K562 (cell line): ENCODE measurements around the gene PAM. TPM values are rescaled to one million over a fixed set of nuclear protein-coding genes. Genes with fewer than 3 reads are reported as not detected.

Experiments
- ATF1 ChIP-seq, 2 experiments: fragments of 450-650 bp in 1 of 2; IDR thresholded peaks; 2 replicates each; pipeline ENCODE4 v1.6.1; 2016; ENCODE audit warnings: missing compliant biosample characterization in 1 of 2, missing genetic modification characterization in 1 of 2
- CBX5 ChIP-seq: IDR thresholded peaks from 2 replicates; pipeline ENCODE4 v1.6.1; 2014; ENCODE audit warnings: low read depth, borderline replicate concordance
- CHD1 ChIP-seq: fragments of 200-600 bp; sonication (generic); IDR thresholded peaks from one replicate; pipeline ENCODE4 v1.6.1; 2012; ENCODE audit warnings: mild to moderate bottlenecking, moderate library complexity, low read length, inconsistent platforms
- FOXK2 ChIP-seq, 2 experiments: fragments of 450-650 bp; IDR thresholded peaks in 1 of 2; conservative IDR thresholded peaks in 1 of 2; 2 replicates each; pipeline ENCODE4 v1.6.1; 2016; ENCODE audit warnings: low read depth in 2 of 2, mild to moderate bottlenecking in 1 of 2
- LCOR ChIP-seq: sonication (generic); formaldehyde crosslinking; IDR thresholded peaks from 2 replicates; pipeline ENCODE4 v1.8.0; 2022; ENCODE audit warnings: mild to moderate bottlenecking, missing genetic modification reagents
- PPARD ChIP-seq: fragments of 250-450 bp; sonication (Bioruptor Pico); IDR thresholded peaks from 2 replicates; pipeline ENCODE4 v1.8.0; 2022; ENCODE audit warnings: inconsistent platforms, mild to moderate bottlenecking, moderate library complexity
- RBM39 ChIP-seq: fragments of 200-400 bp; formaldehyde crosslinking; optimal IDR thresholded peaks from 2 replicates; pipeline ENCODE3; 2018; ENCODE audit warnings: low read depth, low read length
- SNIP1 ChIP-seq: fragments of 450-650 bp; IDR thresholded peaks from 2 replicates; pipeline ENCODE4 v1.7.1; 2017; ENCODE audit warnings: low read depth, mild to moderate bottlenecking
- SRSF3 ChIP-seq: fragments of 200-400 bp; formaldehyde crosslinking; IDR thresholded peaks from 2 replicates; pipeline ENCODE4 v1.6.1; 2016; ENCODE audit warnings: mild to moderate bottlenecking, low read length, moderate library complexity; ENCODE audit not compliant: insufficient read depth
- TGIF2 ChIP-seq: sonication (generic); formaldehyde crosslinking; IDR thresholded peaks from 2 replicates; pipeline ENCODE4 v1.8.1; 2022; ENCODE audit warnings: mild to moderate bottlenecking, missing genetic modification reagents, moderate library complexity
- YY1 ChIP-seq, 3 experiments: IDR thresholded peaks; 2 replicates each; pipeline ENCODE4 v1.6.1; 2011; ENCODE audit warnings: low read length in 2 of 3, mild to moderate bottlenecking in 2 of 3, moderate library complexity in 2 of 3, borderline replicate concordance in 1 of 3, control low read depth in 1 of 3, low read depth in 1 of 3; ENCODE audit not compliant: insufficient read depth in 3 of 3, insufficient replicate concordance in 2 of 3, control insufficient read depth in 1 of 3, insufficient read length in 1 of 3; ENCODE audit errors: extremely low read depth in 1 of 3
- ZKSCAN8 ChIP-seq: fragments of 200-800 bp; sonication (Bioruptor generic); IDR thresholded peaks from 2 replicates; pipeline ENCODE4 v1.6.1; 2016; ENCODE audit warnings: missing genetic modification characterization, missing compliant biosample characterization
- ZNF57 ChIP-seq: fragments of 450-650 bp; formaldehyde crosslinking; IDR thresholded peaks from 2 replicates; pipeline ENCODE4 v1.4.0; 2020; ENCODE audit warnings: mild to moderate bottlenecking, moderate library complexity
- ZNF584 ChIP-seq: fragments of 200-800 bp; sonication (Bioruptor generic); IDR thresholded peaks from 2 replicates; pipeline ENCODE4 v1.6.1; 2016; ENCODE audit warnings: low read depth, mild to moderate bottlenecking, missing genetic modification characterization, missing compliant biosample characterization
- polyA plus RNA-seq, 8 experiments: library from polyadenylated mRNA; depleted of rRNA in 4 of 8; stranded (reverse) in 5 of 8; unstranded in 3 of 8; fragments of >200 nt; fragmentation: Nextera tagmentation in 2 of 8; fragmentation: Illumina TruSeq in 1 of 8; extraction: Ambion mirVana in 2 of 8; extraction: Trizol in 1 of 8; gene quantifications; 2 replicates each; pipeline versions ENCODE4 v1.2.1 to v1.2.3, GENCODE V29; 2011 to 2014; ENCODE audit warnings: inconsistent platforms in 1 of 8, missing spikeins in 1 of 8
- total RNA-seq, 7 experiments: library from RNA; depleted of rRNA in 6 of 7; stranded (reverse); fragments of >200 nt in 6 of 7; fragmentation: Illumina TruSeq in 2 of 7; extraction: Trizol in 2 of 7; gene quantifications; 2 replicates each; pipeline versions ENCODE4 v1.2.1 to v1.2.3, GENCODE V29; 2011 to 2021; ENCODE audit warnings: low replicate concordance in 1 of 7
- TF ChIP-seq, protein P1 (sequence below), 2 experiments: fragments of 250-450 bp in 1 of 2; fragments of 450-650 bp in 1 of 2; sonication (Bioruptor Pico) in 1 of 2; IDR thresholded peaks; 2 replicates each; pipeline versions ENCODE4 v1.6.1 to v1.8.0; 2016 to 2021; ENCODE audit warnings: mild to moderate bottlenecking in 2 of 2, moderate library complexity in 2 of 2, missing compliant biosample characterization in 1 of 2, missing genetic modification characterization in 1 of 2
- TF ChIP-seq, protein P2 (sequence below): fragments of 450-650 bp; formaldehyde crosslinking; IDR thresholded peaks from 2 replicates; pipeline ENCODE4 v1.4.0; 2020; ENCODE audit warnings: mild to moderate bottlenecking, moderate library complexity
- TF ChIP-seq, protein P3 (sequence below): sonication (generic); formaldehyde crosslinking; IDR thresholded peaks from 2 replicates; pipeline ENCODE4 v1.8.0; 2022; ENCODE audit warnings: mild to moderate bottlenecking, low read depth, missing genetic modification reagents
- TF ChIP-seq, protein P4 (sequence below): fragments of 450-650 bp; formaldehyde crosslinking; IDR thresholded peaks from 2 replicates; pipeline ENCODE4 v1.4.0; 2020; ENCODE audit warnings: mild to moderate bottlenecking, mixed read lengths
- TF ChIP-seq, protein P5 (sequence below): sonication (generic); formaldehyde crosslinking; IDR thresholded peaks from 2 replicates; pipeline ENCODE4 v1.8.0; 2022; ENCODE audit warnings: mild to moderate bottlenecking, missing genetic modification reagents

Gene PAM
- total and polyA plus RNA-seq, 9 of the 15 experiments (the other 6 are each of a cell fraction or from before 2014, with no cell fraction given) = 0.39 to 3.1 (median 0.77) TPM

DNA sequence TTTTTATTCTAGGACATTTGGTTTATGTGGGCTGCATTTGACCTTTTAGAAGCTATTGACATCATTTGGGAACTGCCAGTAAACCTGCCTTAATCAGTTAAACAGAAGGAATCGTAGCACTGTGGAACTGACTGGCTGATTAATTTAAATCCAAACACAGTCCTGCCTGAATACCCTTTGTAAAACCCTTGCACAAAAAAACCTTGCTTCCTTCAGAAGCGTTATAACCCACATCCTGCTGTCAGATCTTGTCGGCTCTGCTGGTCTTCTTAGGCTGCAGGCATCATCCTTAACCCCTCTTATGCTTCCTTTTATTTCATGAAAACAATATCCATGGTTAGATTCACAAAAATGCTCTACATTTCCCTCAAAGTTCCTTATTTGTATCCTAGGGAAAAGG, 46.3 kb downstream of the PAM start (continued):
- TF ChIP-seq, protein P1, sequence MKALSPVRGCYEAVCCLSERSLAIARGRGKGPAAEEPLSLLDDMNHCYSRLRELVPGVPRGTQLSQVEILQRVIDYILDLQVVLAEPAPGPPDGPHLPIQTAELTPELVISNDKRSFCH (CRISPR knock-in tag; IDR thresholded peaks at IDR 0.05) = no peak
- TF ChIP-seq, protein P1 (tag; IDR thresholded peaks at IDR 0.05) = no peak
- TF ChIP-seq PPARD (CRISPR knock-in tag) = no peak
- TF ChIP-seq, protein P2, sequence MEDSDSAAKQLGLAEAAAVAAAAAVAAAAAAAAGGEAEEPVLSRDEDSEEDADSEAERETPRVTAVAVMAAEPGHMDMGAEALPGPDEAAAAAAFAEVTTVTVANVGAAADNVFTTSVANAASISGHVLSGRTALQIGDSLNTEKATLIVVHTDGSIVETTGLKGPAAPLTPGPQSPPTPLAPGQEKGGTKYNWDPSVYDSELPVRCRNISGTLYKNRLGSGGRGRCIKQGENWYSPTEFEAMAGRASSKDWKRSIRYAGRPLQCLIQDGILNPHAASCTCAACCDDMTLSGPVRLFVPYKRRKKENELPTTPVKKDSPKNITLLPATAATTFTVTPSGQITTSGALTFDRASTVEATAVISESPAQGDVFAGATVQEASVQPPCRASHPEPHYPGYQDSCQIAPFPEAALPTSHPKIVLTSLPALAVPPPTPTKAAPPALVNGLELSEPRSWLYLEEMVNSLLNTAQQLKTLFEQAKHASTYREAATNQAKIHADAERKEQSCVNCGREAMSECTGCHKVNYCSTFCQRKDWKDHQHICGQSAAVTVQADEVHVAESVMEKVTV (CRISPR knock-in tag) = no peak
- no peak for TF ChIP-seq ZNF584 (CRISPR knock-in tag)
- TF ChIP-seq ATF1 (CRISPR knock-in tag; IDR thresholded peaks at IDR 0.05) = no peak
- TF ChIP-seq ATF1 (tag; IDR thresholded peaks at IDR 0.05) = no peak
- TF ChIP-seq CHD1 = no peak
- TF ChIP-seq ZNF57 = no peak
- no peak for TF ChIP-seq CBX5
- no peak for TF ChIP-seq RBM39
- TF ChIP-seq YY1 (IDR thresholded peaks at IDR 0.05; ENCODE audit: borderline replicate concordance in 1 of 3, control insufficient read depth in 1 of 3, extremely low read depth in 1 of 3, insufficient read depth in 3 of 3, insufficient read length in 1 of 3, insufficient replicate concordance in 2 of 3, low read depth in 1 of 3, low read length in 2 of 3) = no peak
- no peak for TF ChIP-seq FOXK2 (conservative IDR thresholded peaks at IDR 0.05 in 1 of 2, IDR thresholded peaks at IDR 0.05 in 1 of 2; ENCODE audit: low read depth in 2 of 2)
- TF ChIP-seq, protein P3, sequence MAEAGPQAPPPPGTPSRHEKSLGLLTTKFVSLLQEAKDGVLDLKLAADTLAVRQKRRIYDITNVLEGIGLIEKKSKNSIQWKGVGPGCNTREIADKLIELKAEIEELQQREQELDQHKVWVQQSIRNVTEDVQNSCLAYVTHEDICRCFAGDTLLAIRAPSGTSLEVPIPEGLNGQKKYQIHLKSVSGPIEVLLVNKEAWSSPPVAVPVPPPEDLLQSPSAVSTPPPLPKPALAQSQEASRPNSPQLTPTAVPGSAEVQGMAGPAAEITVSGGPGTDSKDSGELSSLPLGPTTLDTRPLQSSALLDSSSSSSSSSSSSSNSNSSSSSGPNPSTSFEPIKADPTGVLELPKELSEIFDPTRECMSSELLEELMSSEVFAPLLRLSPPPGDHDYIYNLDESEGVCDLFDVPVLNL = no peak
- no peak for TF ChIP-seq SRSF3
- TF ChIP-seq, protein P4, sequence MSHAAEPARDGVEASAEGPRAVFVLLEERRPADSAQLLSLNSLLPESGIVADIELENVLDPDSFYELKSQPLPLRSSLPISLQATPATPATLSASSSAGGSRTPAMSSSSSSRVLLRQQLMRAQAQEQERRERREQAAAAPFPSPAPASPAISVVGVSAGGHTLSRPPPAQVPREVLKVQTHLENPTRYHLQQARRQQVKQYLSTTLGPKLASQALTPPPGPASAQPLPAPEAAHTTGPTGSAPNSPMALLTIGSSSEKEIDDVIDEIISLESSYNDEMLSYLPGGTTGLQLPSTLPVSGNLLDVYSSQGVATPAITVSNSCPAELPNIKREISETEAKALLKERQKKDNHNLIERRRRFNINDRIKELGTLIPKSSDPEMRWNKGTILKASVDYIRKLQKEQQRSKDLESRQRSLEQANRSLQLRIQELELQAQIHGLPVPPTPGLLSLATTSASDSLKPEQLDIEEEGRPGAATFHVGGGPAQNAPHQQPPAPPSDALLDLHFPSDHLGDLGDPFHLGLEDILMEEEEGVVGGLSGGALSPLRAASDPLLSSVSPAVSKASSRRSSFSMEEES (CRISPR knock-in tag) = no peak
- no peak for TF ChIP-seq LCOR (CRISPR knock-in tag)
- TF ChIP-seq, protein P5, sequence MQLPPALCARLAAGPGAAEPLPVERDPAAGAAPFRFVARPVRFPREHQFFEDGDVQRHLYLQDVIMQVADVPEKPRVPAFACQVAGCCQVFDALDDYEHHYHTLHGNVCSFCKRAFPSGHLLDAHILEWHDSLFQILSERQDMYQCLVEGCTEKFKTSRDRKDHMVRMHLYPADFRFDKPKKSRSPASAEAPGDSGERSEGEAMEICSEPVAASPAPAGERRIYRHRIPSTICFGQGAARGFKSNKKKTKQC = no peak
- no peak for TF ChIP-seq SNIP1
- no peak for TF ChIP-seq ZKSCAN8 (CRISPR knock-in tag)
- TF ChIP-seq TGIF2 = no peak
